ENCODE results near the gene NQO2.

Gene NQO2

GRCh38 chr6:2999618-3000557, at the start of gene NQO2:
TSS of gene NQO2 (plus strand) at chr6:2999894. CDS start at chr6:3006553, 6,659 bp downstream.
- H3K4me1 ChIP-seq: peaks cover 31% of the 10 kb centered on the region
- H4K20me1 ChIP-seq: no peaks in the 10 kb centered on the region
- no peaks in the 10 kb centered on the region for H3K27me3 ChIP-seq
- peak within 1 kb of the TSS; percentile 99 for H3K4me2 ChIP-seq
- H3K27ac ChIP-seq: peak within 1 kb of the TSS; percentile 75
- no peak for TF ChIP-seq Cebpa-rat (IDR thresholded peaks at IDR 0.05)
- H3K9me3 ChIP-seq: no peaks in the 10 kb centered on the region
- peak within 1 kb of the TSS; percentile 77 for H3K9ac ChIP-seq
- H3K4me3 ChIP-seq: peak within 1 kb of the TSS; percentile 82
- H3K36me3 ChIP-seq: peaks cover 10% of the 10 kb centered on the region

- Histone ChIP-seq H3K9me3 (no peaks in the 10 kb centered on the region), H3K27me3 (no peaks in the 10 kb centered on the region), H3K4me1 (peaks cover 20% of the 10 kb centered on the region), H3K9ac (no peak overlapping the region), H3K4me2 (no peak overlapping the region), H3K4me3 (no peak overlapping the region), H3K27ac (no peak overlapping the region), H4K20me1 (no peaks in the 10 kb centered on the region), H3K36me3 (no peaks in the 10 kb centered on the region)
- no peak for TF ChIP-seq Cebpa-rat (IDR thresholded peaks at IDR 0.05)
These were observed 49.0 kb upstream of the NQO2 start for GRCh38 chr6:2950713-2951112.

- Histone ChIP-seq H3K4me3 (no peak overlapping the region), H3K27me3 (no peaks in the 10 kb centered on the region), H3K9me3 (no peaks in the 10 kb centered on the region), H3K4me2 (no peak overlapping the region), H3K4me1 (peaks cover 10% of the 10 kb centered on the region), H3K9ac (no peak overlapping the region), H3K36me3 (no peaks in the 10 kb centered on the region), H3K27ac (no peak overlapping the region), H4K20me1 (no peaks in the 10 kb centered on the region)
- TF ChIP-seq Cebpa-rat (IDR thresholded peaks at IDR 0.05): no peak
These were observed 48.0 kb upstream of the NQO2 start for GRCh38 chr6:2951728-2952127.

- H3K9ac ChIP-seq: peak overlapping the region; percentile 5; the same call in 1 of the 2 replicates
- peak overlapping the region; percentile 57 for H3K4me2 ChIP-seq
- H3K36me3 ChIP-seq: no peaks in the 10 kb centered on the region
- H3K4me1 ChIP-seq: peaks cover 8% of the 10 kb centered on the region
- no peaks in the 10 kb centered on the region for H4K20me1 ChIP-seq
- H3K27me3 ChIP-seq: no peaks in the 10 kb centered on the region
- H3K27ac ChIP-seq: no peak overlapping the region
- no peaks in the 10 kb centered on the region for H3K9me3 ChIP-seq
- H3K4me3 ChIP-seq: no peak overlapping the region; the same call in 1 of the 2 replicates
- no peak for TF ChIP-seq Cebpa-rat (IDR thresholded peaks at IDR 0.05)
These were observed 47.1 kb upstream of the NQO2 start for GRCh38 chr6:2952557-2953095.

GRCh38 chr6:2953098-2953497, 46.6 kb upstream of the NQO2 start:
- Histone ChIP-seq H3K4me3 (no peak overlapping the region), H3K27me3 (no peaks in the 10 kb centered on the region), H3K4me2 (peak overlapping the region; percentile 57), H3K27ac (no peak overlapping the region), H3K4me1 (peaks cover 12% of the 10 kb centered on the region), H3K36me3 (no peaks in the 10 kb centered on the region), H4K20me1 (no peaks in the 10 kb centered on the region), H3K9me3 (no peaks in the 10 kb centered on the region), H3K9ac (no peak overlapping the region)
- TF ChIP-seq Cebpa-rat (IDR thresholded peaks at IDR 0.05): no peak

- Histone ChIP-seq H3K4me2 (no peak overlapping the region), H3K36me3 (no peaks in the 10 kb centered on the region), H3K9ac (no peak overlapping the region), H3K27ac (no peak overlapping the region), H3K4me1 (peaks cover 21% of the 10 kb centered on the region), H4K20me1 (no peaks in the 10 kb centered on the region), H3K4me3 (no peak overlapping the region), H3K27me3 (no peaks in the 10 kb centered on the region), H3K9me3 (no peaks in the 10 kb centered on the region)
- no peak for TF ChIP-seq Cebpa-rat (IDR thresholded peaks at IDR 0.05)
These were observed 42.6 kb upstream of the NQO2 start for GRCh38 chr6:2956930-2957685.

GRCh38 chr6:2957696-2958330, 41.9 kb upstream of the NQO2 start:
- Histone ChIP-seq H3K4me3 (no peak overlapping the region), H3K27me3 (no peaks in the 10 kb centered on the region), H4K20me1 (no peaks in the 10 kb centered on the region), H3K9ac (no peak overlapping the region), H3K4me2 (peak overlapping the region; percentile 45), H3K9me3 (no peaks in the 10 kb centered on the region), H3K4me1 (peaks cover 21% of the 10 kb centered on the region), H3K27ac (no peak overlapping the region), H3K36me3 (no peaks in the 10 kb centered on the region)
- no peak for TF ChIP-seq Cebpa-rat (IDR thresholded peaks at IDR 0.05)

- Histone ChIP-seq H3K27me3 (no peaks in the 10 kb centered on the region), H3K9ac (no peak overlapping the region), H3K4me1 (peaks cover 21% of the 10 kb centered on the region), H3K4me3 (no peak overlapping the region), H3K9me3 (no peaks in the 10 kb centered on the region), H3K27ac (no peak overlapping the region), H4K20me1 (no peaks in the 10 kb centered on the region), H3K4me2 (peak overlapping the region; percentile 45), H3K36me3 (no peaks in the 10 kb centered on the region)
- TF ChIP-seq Cebpa-rat (IDR thresholded peaks at IDR 0.05): no peak
These were observed 41.4 kb upstream of the NQO2 start for GRCh38 chr6:2958331-2958711.

- Histone ChIP-seq H3K27ac (no peak overlapping the region), H3K9ac (no peak overlapping the region)
These were observed 40.9 kb upstream of the NQO2 start for GRCh38 chr6:2958776-2959175.

More at GRCh38 chr6:2958776-2959175, 40.9 kb upstream of the NQO2 start:
- no peaks in the 10 kb centered on the region for H3K36me3 ChIP-seq
- no peak overlapping the region for H3K4me3 ChIP-seq
- no peak for TF ChIP-seq Cebpa-rat (IDR thresholded peaks at IDR 0.05)
- no peaks in the 10 kb centered on the region for H3K27me3 ChIP-seq
- no peaks in the 10 kb centered on the region for H3K9me3 ChIP-seq
- no peaks in the 10 kb centered on the region for H4K20me1 ChIP-seq
- peaks cover 21% of the 10 kb centered on the region for H3K4me1 ChIP-seq
- H3K4me2 ChIP-seq: peak overlapping the region; percentile 45
